GM12878 (cell line): ENCODE measurements around the gene ITGAL. TPM values are rescaled to one million over a fixed set of nuclear protein-coding genes. Genes with fewer than 3 reads are reported as not detected.

Experiments
- ATAC-seq: fragments of 200-7000 bp; cut with Tn5 transposase; 3 replicates; pipeline ENCODE4 v1.9.1; 2020; ENCODE audit warnings: mild to moderate bottlenecking, moderate library complexity
- BruUV-seq: library from RNA; stranded (reverse); fragments of 400-500 nt; replicated peaks from 2 replicates; lab custom pipeline; 2021; lab: Mats Ljungman, UMichigan
- CTCF ChIA-PET: fragments of 300-600 bp; sonication (Branson Sonifier 250); formaldehyde crosslinking; extraction: SDS; loops from one replicate; lab custom pipeline; 2021; ENCODE audit warnings: inconsistent platforms; lab: Yijun Ruan, JAX
- POLR2A ChIA-PET: fragments of 350-600 bp; formaldehyde crosslinking; extraction: SDS; loops from one replicate; lab custom pipeline; 2021; ENCODE audit warnings: inconsistent platforms; lab: Charles Lee
- RAD21 ChIA-PET: fragments of 300-600 bp; sonication (Branson Sonifier 250); formaldehyde crosslinking; loops from one replicate; lab custom pipeline; 2023; ENCODE audit warnings: antibody characterized with exemption; ENCODE audit not compliant: unreplicated experiment; lab: Charles Lee
- SMC1A ChIA-PET: fragments of 300-600 bp; sonication (Branson Sonifier 250); formaldehyde crosslinking; loops from one replicate; lab custom pipeline; 2023; ENCODE audit not compliant: unreplicated experiment, uncharacterized antibody; lab: Charles Lee
- DNase-seq: peaks from one replicate; pipeline ENCODE4 v3.0.0-alpha.2; 2011; ENCODE audit warnings: low read depth, low spot score
- FAIRE-seq: peaks from 3 replicates; lab custom pipeline; 2011; peaks lifted over from hg19 to GRCh38; lab: Jason Lieb, UNC
- H2AFZ ChIP-seq: 2 replicates; pipeline ENCODE4 v1.6.0; 2011; ENCODE audit warnings: low read depth, low read length, control low read depth; ENCODE audit not compliant: control insufficient read depth
- H3K27ac ChIP-seq: 2 replicates; pipeline ENCODE4 v1.5.1; 2011; ENCODE audit warnings: control low read depth; ENCODE audit not compliant: control insufficient read depth, insufficient read depth
- H3K27me3 ChIP-seq, 2 experiments: replicated peaks in 1 of 2; 2 replicates each; pipeline versions ENCODE4 v1.6.0 to v1.6.1; 2011; ENCODE audit warnings: low read length in 1 of 2; ENCODE audit not compliant: control insufficient read depth in 2 of 2, insufficient read depth in 2 of 2
- H3K36me3 ChIP-seq, 2 experiments: 2 replicates each; pipeline ENCODE4 v1.5.1; 2011; ENCODE audit warnings: low read length in 1 of 2; ENCODE audit not compliant: control insufficient read depth in 2 of 2, insufficient read depth in 2 of 2
- H3K4me1 ChIP-seq: 2 replicates; pipeline ENCODE4 v1.6.1; 2011; ENCODE audit warnings: mild to moderate bottlenecking, low read length, moderate library complexity, mixed read lengths; ENCODE audit not compliant: control insufficient read depth, insufficient read depth
- H3K4me2 ChIP-seq: 2 replicates; pipeline ENCODE4 v1.6.0; 2011; ENCODE audit warnings: control low read depth; ENCODE audit not compliant: control insufficient read depth, insufficient read depth
- H3K4me3 ChIP-seq: fragments of 200-600 bp; sonication (generic); 2 replicates; pipeline ENCODE4 v1.5.1; 2016
- H3K79me2 ChIP-seq: 2 replicates; pipeline ENCODE4 v1.6.0; 2011; ENCODE audit warnings: low read length; ENCODE audit not compliant: control insufficient read depth, insufficient read depth
- H3K9ac ChIP-seq: 2 replicates; pipeline ENCODE4 v1.8.0; 2011; ENCODE audit warnings: low read length, control low read depth, mixed read lengths; ENCODE audit not compliant: control insufficient read depth, insufficient read depth
- H3K9me3 ChIP-seq: replicated peaks from 3 replicates; pipeline ENCODE4 v1.5.1; 2011; ENCODE audit warnings: mild to moderate bottlenecking, low read length; ENCODE audit not compliant: control insufficient read depth, insufficient read depth
- H4K20me1 ChIP-seq: 2 replicates; pipeline ENCODE4 v1.6.0; 2011; ENCODE audit not compliant: control insufficient read depth, insufficient read depth
- ATF7 ChIP-seq: fragments of 450-650 bp; IDR thresholded peaks from 2 replicates; pipeline ENCODE4 v1.6.1; 2016; ENCODE audit warnings: low read depth, mild to moderate bottlenecking
- CHD1 ChIP-seq: IDR thresholded peaks from 2 replicates; pipeline ENCODE4 v1.6.1; 2012; ENCODE audit warnings: low read depth, low read length, improper control_type of control experiment
- POLR2AphosphoS5 ChIP-seq: IDR thresholded peaks from 2 replicates; pipeline ENCODE4 v1.6.1; 2011; ENCODE audit warnings: mild to moderate bottlenecking, low read length, inconsistent platforms
- ZNF384 ChIP-seq: IDR thresholded peaks from 2 replicates; pipeline ENCODE4 v1.6.1; 2012; ENCODE audit warnings: low read depth, mild to moderate bottlenecking, low read length, improper control_type of control experiment, borderline replicate concordance
- WGBS: methylation state at CpG from one replicate; pipeline ENCODE4 v1.1.6; 2016; ENCODE audit warnings: low lambda C conversion rate; ENCODE audit not compliant: insufficient replicate concordance, insufficient coverage; ENCODE audit errors: missing lambda C conversion rate; 5-methylcytosine and 5-hydroxymethylcytosine counted together
- in situ Hi-C: fragments of 300-500 bp; cut with MboI; formaldehyde crosslinking; loops from 9 replicates; pipeline ENCODE4 v1.14.3; 2018; ENCODE audit warnings: mixed read lengths
- intact Hi-C: fragments of 100-400 bp; cut with micrococcal nuclease; formaldehyde crosslinking; loops from one replicate; pipeline ENCODE4 v1.14.2; 2022; ENCODE audit not compliant: unreplicated experiment
- polyA plus RNA-seq, 11 experiments: library from polyadenylated mRNA; depleted of rRNA in 4 of 11; unstranded in 6 of 11; stranded (reverse) in 5 of 11; fragments of >200 nt; fragmentation: Nextera tagmentation in 4 of 11; fragmentation: Illumina TruSeq in 1 of 11; extraction: Ambion mirVana in 4 of 11; extraction: Trizol in 1 of 11; gene quantifications; 1 replicate in 1 of 11; 2 replicates in 10 of 11; pipeline versions ENCODE4 v1.2.1 to v1.2.3, GENCODE V29; 2011 to 2016; ENCODE audit warnings: inconsistent platforms in 2 of 11, missing spikeins in 2 of 11, low read depth in 1 of 11
- total RNA-seq, 4 experiments: library from RNA; depleted of rRNA in 3 of 4; stranded (reverse); fragments of >200 nt in 3 of 4; fragmentation: Illumina TruSeq in 1 of 4; extraction: Trizol in 1 of 4; gene quantifications; 2 replicates each; pipeline versions ENCODE4 v1.2.1 to v1.2.3, GENCODE V29; 2013 to 2021
- TF ChIP-seq, protein P1 (sequence below): fragments of 450-650 bp; IDR thresholded peaks from 2 replicates; pipeline ENCODE4 v1.6.1; 2016; ENCODE audit warnings: mild to moderate bottlenecking
- TF ChIP-seq, protein P2 (sequence below): fragments of 450-650 bp; IDR thresholded peaks from 2 replicates; pipeline ENCODE4 v1.6.1; 2016; ENCODE audit warnings: mild to moderate bottlenecking

Gene ITGAL
- total and polyA plus RNA-seq, 10 of the 15 experiments (the other 5 are each of a cell fraction or from before 2014, with no cell fraction given), result 10.7 to 170 (median 96.9) TPM

DNA sequence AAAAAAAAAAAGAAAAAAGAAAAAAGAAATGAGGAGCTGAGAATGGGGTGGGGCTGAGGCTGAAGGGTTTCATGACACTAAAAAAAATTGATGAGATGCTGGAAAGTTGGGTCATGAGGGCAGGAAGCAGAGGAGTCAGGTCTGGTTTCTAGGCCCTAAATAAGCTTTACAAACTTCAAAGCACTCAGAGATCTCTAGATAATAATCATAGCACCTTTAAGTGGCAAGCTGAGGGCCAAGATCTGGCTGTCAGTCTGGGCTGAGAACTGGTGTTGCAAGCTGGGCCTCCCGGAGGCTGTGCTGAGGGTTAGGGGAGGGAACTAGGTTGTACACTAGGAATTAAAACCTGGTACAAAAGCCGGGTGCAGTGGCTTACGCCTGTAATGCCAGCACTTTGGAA lies 79.2 kb downstream of the ITGAL start:
- H3K9ac ChIP-seq, result no peak overlapping the region
- no peaks in the 10 kb centered on the region for H3K4me1 ChIP-seq
- intact Hi-C loops, result no loop called here

DNA sequence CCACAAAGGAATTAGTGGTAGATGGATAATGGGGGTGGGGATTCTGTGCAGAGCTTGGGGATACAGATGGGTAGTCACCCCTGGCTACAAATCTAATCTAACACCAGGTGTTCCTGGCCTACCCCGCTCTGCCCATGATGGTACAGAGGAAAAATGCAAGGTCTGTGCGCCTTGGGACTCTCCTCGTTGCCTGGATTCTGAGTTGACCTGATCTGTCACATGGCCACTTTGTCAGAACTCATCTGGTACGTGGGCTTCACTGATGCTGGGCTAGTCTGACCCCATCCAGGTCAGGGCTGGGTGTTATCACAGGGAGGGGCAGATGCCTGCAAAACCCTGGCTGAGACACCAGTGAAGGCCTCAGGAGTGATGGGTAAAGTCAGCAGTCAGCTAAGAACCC lies 80.4 kb downstream of the ITGAL start:
- TF ChIP-seq, protein P1, sequence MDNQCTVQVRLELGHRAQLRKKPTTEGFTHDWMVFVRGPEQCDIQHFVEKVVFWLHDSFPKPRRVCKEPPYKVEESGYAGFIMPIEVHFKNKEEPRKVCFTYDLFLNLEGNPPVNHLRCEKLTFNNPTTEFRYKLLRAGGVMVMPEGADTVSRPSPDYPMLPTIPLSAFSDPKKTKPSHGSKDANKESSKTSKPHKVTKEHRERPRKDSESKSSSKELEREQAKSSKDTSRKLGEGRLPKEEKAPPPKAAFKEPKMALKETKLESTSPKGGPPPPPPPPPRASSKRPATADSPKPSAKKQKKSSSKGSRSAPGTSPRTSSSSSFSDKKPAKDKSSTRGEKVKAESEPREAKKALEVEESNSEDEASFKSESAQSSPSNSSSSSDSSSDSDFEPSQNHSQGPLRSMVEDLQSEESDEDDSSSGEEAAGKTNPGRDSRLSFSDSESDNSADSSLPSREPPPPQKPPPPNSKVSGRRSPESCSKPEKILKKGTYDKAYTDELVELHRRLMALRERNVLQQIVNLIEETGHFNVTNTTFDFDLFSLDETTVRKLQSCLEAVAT, result no peak
- TF ChIP-seq POLR2AphosphoS5, result 0 out of 2 replicates have a peak, but pooled peaks have one; percentile 43
- Histone ChIP-seq H3K4me2 (no peak overlapping the region), H3K9ac (no peak overlapping the region), H3K4me3 (no peak overlapping the region), H3K27ac (no peak overlapping the region), H2AFZ (no peak overlapping the region), H3K79me2 (peaks cover 11% of the 10 kb centered on the region), H4K20me1 (no peaks in the 10 kb centered on the region), H3K4me1 (no peaks in the 10 kb centered on the region), H3K9me3 (no peaks in the 10 kb centered on the region), H3K36me3 (peaks cover 7 to 10% of the 10 kb centered on the region in 2 experiments; a peak in 3 of 4 replicates), H3K27me3 (no peaks in the 10 kb centered on the region)
- in situ Hi-C loops (no loop called here), intact Hi-C loops (no loop called here)
- ChIA-PET CTCF (interaction anchor here (1.2 kb wide), 1 partner anchor 18 kb away, joined by 3 read pairs; no protein-coding TSS in a partner anchor), RAD21 (interaction anchor here (1.0 to 1.9 kb wide), 2 partner anchors 17 to 123 kb away, joined by 3 to 6 read pairs; partner anchors contain the start of gene DCTPP1), SMC1A (interaction anchor here (1.6 kb wide), 1 partner anchor 17 kb away, joined by 5 read pairs; no protein-coding TSS in a partner anchor), POLR2A (interaction anchor here (0.6 to 1.0 kb wide), 2 partner anchors 12 to 66 kb away, joined by 3 read pairs; no protein-coding TSS in a partner anchor)
- ATAC-seq (no peak), DNase-seq (no peak), FAIRE-seq (no peak)
- 98% methylated on average over 4 of the region's 4 CpGs for WGBS
- BruUV-seq, result no TSS peak

More for the DNA sequence above, 79.2 kb downstream of the ITGAL start:
- Histone ChIP-seq H3K27me3 (no peaks in the 10 kb centered on the region), H2AFZ (no peak overlapping the region), H4K20me1 (no peaks in the 10 kb centered on the region), H3K27ac (no peak overlapping the region), H3K4me3 (no peak overlapping the region), H3K9me3 (no peaks in the 10 kb centered on the region), H3K36me3 (peaks cover 7 to 10% of the 10 kb centered on the region in 2 experiments; a peak in 3 of 4 replicates), H3K79me2 (peaks cover 2% of the 10 kb centered on the region), H3K4me2 (no peak overlapping the region)
- RAD21 ChIA-PET, result interaction anchor here (0.9 to 1.0 kb wide), 3 partner anchors 10 to 64 kb away, joined by 3 to 5 read pairs (median 4); no protein-coding TSS in a partner anchor
- DNase-seq (no peak), FAIRE-seq (no peak), ATAC-seq (no peak)
- BruUV-seq, result no TSS peak
- in situ Hi-C loops, result no loop called here
- SMC1A ChIA-PET, result interaction anchor here (1.0 to 1.2 kb wide), 2 partner anchors 9 to 122 kb away, joined by 3 to 4 read pairs; partner anchors contain the start of gene DCTPP1
- CTCF ChIA-PET, result interaction anchor here (0.6 to 1.4 kb wide), 2 partner anchors 17 to 122 kb away, joined by 3 to 7 read pairs; partner anchors contain the start of genes DCTPP1 and ZNF747
- 97% methylated on average over 3 of the region's 3 CpGs for WGBS
- POLR2A ChIA-PET, result interaction anchor here (0.6 to 1.6 kb wide), 7 partner anchors 10 to 92 kb away, joined by 3 to 12 read pairs (median 4); partner anchors contain the start of gene ZNF688
- TF ChIP-seq, protein P2, sequence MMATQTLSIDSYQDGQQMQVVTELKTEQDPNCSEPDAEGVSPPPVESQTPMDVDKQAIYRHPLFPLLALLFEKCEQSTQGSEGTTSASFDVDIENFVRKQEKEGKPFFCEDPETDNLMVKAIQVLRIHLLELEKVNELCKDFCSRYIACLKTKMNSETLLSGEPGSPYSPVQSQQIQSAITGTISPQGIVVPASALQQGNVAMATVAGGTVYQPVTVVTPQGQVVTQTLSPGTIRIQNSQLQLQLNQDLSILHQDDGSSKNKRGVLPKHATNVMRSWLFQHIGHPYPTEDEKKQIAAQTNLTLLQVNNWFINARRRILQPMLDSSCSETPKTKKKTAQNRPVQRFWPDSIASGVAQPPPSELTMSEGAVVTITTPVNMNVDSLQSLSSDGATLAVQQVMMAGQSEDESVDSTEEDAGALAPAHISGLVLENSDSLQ, result peak; percentile 48; the same call in 1 of the 2 replicates
- TF ChIP-seq ATF7, result peak; percentile 22; the same call in 1 of the 2 replicates
- no peak for TF ChIP-seq CHD1
- TF ChIP-seq ZNF384, result 0 out of 2 replicates have a peak, but pooled peaks have one; percentile 24
